ENCODE results near the gene ZNF487. TPM values are rescaled to one million over a fixed set of nuclear protein-coding genes. Genes with fewer than 3 reads are reported as not detected.
"Not testable (repeated sequence)": the region's sequence is repeated elsewhere in the genome, so short reads cannot be mapped to it uniquely, and the experiment has no call there.

ZNF487 gene
- total RNA-seq, 1 donor from 2014 or later, result 1.6 TPM

GRCh38 chr10:43465086-43465735, 28.3 kb downstream of the ZNF487 start:
- intact Hi-C loops (cut with micrococcal nuclease); DNase-seq; H3K9me3 Mint-ChIP-seq; H3K4me3 Mint-ChIP-seq; H3K27ac Mint-ChIP-seq; H3K27me3 Mint-ChIP-seq; H3K4me1 Mint-ChIP-seq; H3K36me3 Mint-ChIP-seq (ENCODE audit: low read depth): not testable (repeated sequence)

- H3K4me1 Mint-ChIP-seq; H3K36me3 Mint-ChIP-seq (ENCODE audit: low read depth); H3K9me3 Mint-ChIP-seq; intact Hi-C loops (cut with micrococcal nuclease); H3K27ac Mint-ChIP-seq; DNase-seq; H3K27me3 Mint-ChIP-seq; H3K4me3 Mint-ChIP-seq: not testable (repeated sequence)
These were observed 28.8 kb downstream of the ZNF487 start for GRCh38 chr10:43465736-43466120.

GRCh38 chr10:43471146-43471545, 34.2 kb downstream of the ZNF487 start:
- H3K9me3 Mint-ChIP-seq, result no peaks in the 10 kb centered on the region
- intact Hi-C loops (cut with micrococcal nuclease), result no loop called here
- no peak for DNase-seq
- no peaks in the 10 kb centered on the region for H3K27me3 Mint-ChIP-seq
- no peaks in the 10 kb centered on the region for H3K4me1 Mint-ChIP-seq
- H3K36me3 Mint-ChIP-seq (ENCODE audit: low read depth), result no peaks in the 10 kb centered on the region
- no peak overlapping the region for H3K27ac Mint-ChIP-seq
- H3K4me3 Mint-ChIP-seq, result no peak overlapping the region

- H3K27ac Mint-ChIP-seq, result no peak overlapping the region
- H3K27me3 Mint-ChIP-seq, result no peaks in the 10 kb centered on the region
- DNase-seq, result no peak
- intact Hi-C loops (cut with micrococcal nuclease), result no loop called here
- no peak overlapping the region for H3K4me3 Mint-ChIP-seq
- H3K36me3 Mint-ChIP-seq (ENCODE audit: low read depth), result no peaks in the 10 kb centered on the region
- H3K4me1 Mint-ChIP-seq, result no peaks in the 10 kb centered on the region
- H3K9me3 Mint-ChIP-seq, result peaks cover 4% of the 10 kb centered on the region
These were observed 35.2 kb downstream of the ZNF487 start for GRCh38 chr10:43471935-43472720.

GRCh38 chr10:43479275-43479674, 42.4 kb downstream of the ZNF487 start:
- no peaks in the 10 kb centered on the region for H3K27me3 Mint-ChIP-seq
- peaks cover 12% of the 10 kb centered on the region for H3K9me3 Mint-ChIP-seq
- H3K4me1 Mint-ChIP-seq, result no peaks in the 10 kb centered on the region
- no peak for DNase-seq
- no peak overlapping the region for H3K4me3 Mint-ChIP-seq
- peaks cover 6% of the 10 kb centered on the region for H3K36me3 Mint-ChIP-seq (ENCODE audit: low read depth)
- H3K27ac Mint-ChIP-seq, result no peak overlapping the region
- intact Hi-C loops (cut with micrococcal nuclease), result no loop called here

GRCh38 chr10:43482319-43483078, 45.6 kb downstream of the ZNF487 start:
- intact Hi-C loops (cut with micrococcal nuclease), result no loop called here
- DNase-seq, result no peak
- Mint-ChIP-seq H3K4me3 (no peak overlapping the region), H3K4me1 (no peaks in the 10 kb centered on the region), H3K27me3 (no peaks in the 10 kb centered on the region), H3K27ac (no peak overlapping the region), H3K36me3 (ENCODE audit: low read depth) (peaks cover 6% of the 10 kb centered on the region), H3K9me3 (peaks cover 16% of the 10 kb centered on the region)

- intact Hi-C loops (cut with micrococcal nuclease), result no loop called here
- Mint-ChIP-seq H3K4me1 (no peaks in the 10 kb centered on the region), H3K36me3 (ENCODE audit: low read depth) (no peaks in the 10 kb centered on the region), H3K4me3 (no peak overlapping the region), H3K27me3 (no peaks in the 10 kb centered on the region), H3K9me3 (peaks cover 7% of the 10 kb centered on the region), H3K27ac (no peak overlapping the region)
- no peak for DNase-seq
These were observed 54.9 kb downstream of the ZNF487 start for GRCh38 chr10:43491855-43492254.

- DNase-seq, result no peak
- H3K27ac Mint-ChIP-seq, result no peak overlapping the region
- H3K36me3 Mint-ChIP-seq (ENCODE audit: low read depth), result no peaks in the 10 kb centered on the region
- no peaks in the 10 kb centered on the region for H3K9me3 Mint-ChIP-seq
- H3K4me1 Mint-ChIP-seq, result no peaks in the 10 kb centered on the region
- no peak overlapping the region for H3K4me3 Mint-ChIP-seq
- intact Hi-C loops (cut with micrococcal nuclease), result no loop called here
- H3K27me3 Mint-ChIP-seq, result no peaks in the 10 kb centered on the region
These were observed 66.0 kb downstream of the ZNF487 start for GRCh38 chr10:43502931-43503330.

GRCh38 chr10:43524434-43525247, 87.7 kb downstream of the ZNF487 start:
- Mint-ChIP-seq H3K9me3 (peaks cover 39% of the 10 kb centered on the region), H3K27me3 (no peaks in the 10 kb centered on the region)

More at GRCh38 chr10:43524434-43525247, 87.7 kb downstream of the ZNF487 start:
- intact Hi-C loops (cut with micrococcal nuclease), result no loop called here
- no peak overlapping the region for H3K4me3 Mint-ChIP-seq
- peaks cover 4% of the 10 kb centered on the region for H3K36me3 Mint-ChIP-seq (ENCODE audit: low read depth)
- H3K27ac Mint-ChIP-seq, result no peak overlapping the region
- DNase-seq, result no peak
- H3K4me1 Mint-ChIP-seq, result no peaks in the 10 kb centered on the region

Other genes starting within 250 kb of the ZNF487 start
- gene RASGEF1A, start 170.0 kb upstream of the ZNF487 start, total RNA-seq, result 0.63 and 0.66 TPM in 2 replicates
- not detected in 2 replicates for gene FXYD4, start 65.5 kb upstream of the ZNF487 start, total RNA-seq
- 513 and 516 TPM in 2 replicates for gene HNRNPF, start 27.9 kb upstream of the ZNF487 start, total RNA-seq
- gene ZNF239, start 137.5 kb downstream of the ZNF487 start, total RNA-seq, result 2.5 TPM in 2 replicates
- 7.1 and 9.2 TPM in 2 replicates for gene ZNF485, start 169.3 kb downstream of the ZNF487 start, total RNA-seq
- gene ZNF32, start 211.8 kb downstream of the ZNF487 start, total RNA-seq, result 14.9 and 15.2 TPM in 2 replicates